GM12878 (cell line): ENCODE data around the gene TNRC18. TPM values are rescaled to one million over a fixed set of nuclear protein-coding genes. Genes with fewer than 3 reads are reported as not detected.

Experiments used
- ATAC-seq: fragments of 200-7000 bp; cut with Tn5 transposase; 3 replicates; pipeline ENCODE4 v1.9.1; 2020; ENCODE audit warnings: mild to moderate bottlenecking, moderate library complexity
- BruUV-seq: library from RNA; stranded (reverse); fragments of 400-500 nt; replicated peaks from 2 replicates; lab custom pipeline; 2021; lab: Mats Ljungman, UMichigan
- CTCF ChIA-PET: fragments of 300-600 bp; sonication (Branson Sonifier 250); formaldehyde crosslinking; extraction: SDS; loops from one replicate; lab custom pipeline; 2021; ENCODE audit warnings: inconsistent platforms; lab: Yijun Ruan, JAX
- POLR2A ChIA-PET: fragments of 350-600 bp; formaldehyde crosslinking; extraction: SDS; loops from one replicate; lab custom pipeline; 2021; ENCODE audit warnings: inconsistent platforms; lab: Charles Lee
- RAD21 ChIA-PET: fragments of 300-600 bp; sonication (Branson Sonifier 250); formaldehyde crosslinking; loops from one replicate; lab custom pipeline; 2023; ENCODE audit warnings: antibody characterized with exemption; ENCODE audit not compliant: unreplicated experiment; lab: Charles Lee
- SMC1A ChIA-PET: fragments of 300-600 bp; sonication (Branson Sonifier 250); formaldehyde crosslinking; loops from one replicate; lab custom pipeline; 2023; ENCODE audit not compliant: unreplicated experiment, uncharacterized antibody; lab: Charles Lee
- DNase-seq: peaks from one replicate; pipeline ENCODE4 v3.0.0-alpha.2; 2011; ENCODE audit warnings: low read depth, low spot score
- FAIRE-seq: peaks from 3 replicates; lab custom pipeline; 2011; peaks lifted over from hg19 to GRCh38; lab: Jason Lieb, UNC
- H2AFZ ChIP-seq: 2 replicates; pipeline ENCODE4 v1.6.0; 2011; ENCODE audit warnings: low read depth, low read length, control low read depth; ENCODE audit not compliant: control insufficient read depth
- H3K27ac ChIP-seq: 2 replicates; pipeline ENCODE4 v1.5.1; 2011; ENCODE audit warnings: control low read depth; ENCODE audit not compliant: control insufficient read depth, insufficient read depth
- H3K27me3 ChIP-seq, 2 experiments: replicated peaks in 1 of 2; 2 replicates each; pipeline versions ENCODE4 v1.6.0 to v1.6.1; 2011; ENCODE audit warnings: low read length in 1 of 2; ENCODE audit not compliant: control insufficient read depth in 2 of 2, insufficient read depth in 2 of 2
- H3K36me3 ChIP-seq, 2 experiments: 2 replicates each; pipeline ENCODE4 v1.5.1; 2011; ENCODE audit warnings: low read length in 1 of 2; ENCODE audit not compliant: control insufficient read depth in 2 of 2, insufficient read depth in 2 of 2
- H3K4me1 ChIP-seq: 2 replicates; pipeline ENCODE4 v1.6.1; 2011; ENCODE audit warnings: mild to moderate bottlenecking, low read length, moderate library complexity, mixed read lengths; ENCODE audit not compliant: control insufficient read depth, insufficient read depth
- H3K4me2 ChIP-seq: 2 replicates; pipeline ENCODE4 v1.6.0; 2011; ENCODE audit warnings: control low read depth; ENCODE audit not compliant: control insufficient read depth, insufficient read depth
- H3K4me3 ChIP-seq: fragments of 200-600 bp; sonication (generic); 2 replicates; pipeline ENCODE4 v1.5.1; 2016
- H3K79me2 ChIP-seq: 2 replicates; pipeline ENCODE4 v1.6.0; 2011; ENCODE audit warnings: low read length; ENCODE audit not compliant: control insufficient read depth, insufficient read depth
- H3K9ac ChIP-seq: 2 replicates; pipeline ENCODE4 v1.8.0; 2011; ENCODE audit warnings: low read length, control low read depth, mixed read lengths; ENCODE audit not compliant: control insufficient read depth, insufficient read depth
- H3K9me3 ChIP-seq: replicated peaks from 3 replicates; pipeline ENCODE4 v1.5.1; 2011; ENCODE audit warnings: mild to moderate bottlenecking, low read length; ENCODE audit not compliant: control insufficient read depth, insufficient read depth
- H4K20me1 ChIP-seq: 2 replicates; pipeline ENCODE4 v1.6.0; 2011; ENCODE audit not compliant: control insufficient read depth, insufficient read depth
- BMI1 ChIP-seq: fragments of 450-650 bp; IDR thresholded peaks from 2 replicates; pipeline ENCODE4 v1.6.1; 2016; ENCODE audit warnings: mild to moderate bottlenecking, moderate library complexity, borderline replicate concordance
- BRCA1 ChIP-seq: IDR thresholded peaks from 2 replicates; pipeline ENCODE4 v1.6.1; 2011; ENCODE audit warnings: low read depth, low read length, improper control_type of control experiment
- CEBPB ChIP-seq, 2 experiments: fragments of 150-350 bp in 1 of 2; IDR thresholded peaks; 2 replicates each; pipeline ENCODE4 v1.6.1; 2012 to 2014; ENCODE audit warnings: low read depth in 2 of 2, low read length in 2 of 2, borderline replicate concordance in 1 of 2, inconsistent platforms in 1 of 2
- HCFC1 ChIP-seq: fragments of 150-350 bp; IDR thresholded peaks from 2 replicates; pipeline ENCODE4 v1.6.1; 2014; ENCODE audit warnings: low read length
- PAX8 ChIP-seq: fragments of 450-650 bp; IDR thresholded peaks from 2 replicates; pipeline ENCODE4 v1.6.1; 2017; ENCODE audit warnings: mild to moderate bottlenecking, moderate library complexity
- PKNOX1 ChIP-seq: fragments of 450-650 bp; IDR thresholded peaks from 2 replicates; pipeline ENCODE4 v1.6.1; 2016; ENCODE audit warnings: mild to moderate bottlenecking
- RBBP5 ChIP-seq: fragments of 200-600 bp; sonication (generic); conservative IDR thresholded peaks from 2 replicates; pipeline ENCODE4 v1.6.1; 2016
- REST ChIP-seq: IDR thresholded peaks from 2 replicates; pipeline ENCODE4 v1.6.1; 2012; ENCODE audit warnings: mild to moderate bottlenecking, low read depth, low read length
- WGBS: methylation state at CpG from one replicate; pipeline ENCODE4 v1.1.6; 2016; ENCODE audit warnings: low lambda C conversion rate; ENCODE audit not compliant: insufficient replicate concordance, insufficient coverage; ENCODE audit errors: missing lambda C conversion rate; 5-methylcytosine and 5-hydroxymethylcytosine counted together
- in situ Hi-C: fragments of 300-500 bp; cut with MboI; formaldehyde crosslinking; loops from 9 replicates; pipeline ENCODE4 v1.14.3; 2018; ENCODE audit warnings: mixed read lengths
- intact Hi-C: fragments of 100-400 bp; cut with micrococcal nuclease; formaldehyde crosslinking; loops from one replicate; pipeline ENCODE4 v1.14.2; 2022; ENCODE audit not compliant: unreplicated experiment
- polyA plus RNA-seq, 11 experiments: library from polyadenylated mRNA; depleted of rRNA in 4 of 11; unstranded in 6 of 11; stranded (reverse) in 5 of 11; fragments of >200 nt; fragmentation: Nextera tagmentation in 4 of 11; fragmentation: Illumina TruSeq in 1 of 11; extraction: Ambion mirVana in 4 of 11; extraction: Trizol in 1 of 11; gene quantifications; 1 replicate in 1 of 11; 2 replicates in 10 of 11; pipeline versions ENCODE4 v1.2.1 to v1.2.3, GENCODE V29; 2011 to 2016; ENCODE audit warnings: inconsistent platforms in 2 of 11, missing spikeins in 2 of 11, low read depth in 1 of 11
- total RNA-seq, 4 experiments: library from RNA; depleted of rRNA in 3 of 4; stranded (reverse); fragments of >200 nt in 3 of 4; fragmentation: Illumina TruSeq in 1 of 4; extraction: Trizol in 1 of 4; gene quantifications; 2 replicates each; pipeline versions ENCODE4 v1.2.1 to v1.2.3, GENCODE V29; 2013 to 2021

TNRC18 gene
- total and polyA plus RNA-seq, 10 of the 15 experiments (the other 5 are each of a cell fraction or from before 2014, with no cell fraction given): 0.02 to 31.7 (median 5.4) TPM

- TF ChIP-seq CEBPB (IDR thresholded peaks at IDR 0.05; ENCODE audit: borderline replicate concordance in 1 of 2, low read depth in 2 of 2, low read length in 2 of 2) (no peak), BMI1 (no peak), BRCA1 (no peak)
These were observed 62.0 kb downstream of the TNRC18 start (continued) for GRCh38 chr7:5361446-5362127.

- ChIA-PET POLR2A (no interaction called here), SMC1A (no interaction called here), CTCF (interaction anchor here (1.1 kb wide), 1 partner anchor 133 kb away, joined by 3 read pairs; no protein-coding TSS in a partner anchor), RAD21 (no interaction called here)
- Histone ChIP-seq H3K9ac (no peak overlapping the region), H3K27ac (no peak overlapping the region), H3K4me3 (no peak overlapping the region), H3K36me3 (peaks cover 22 to 24% of the 10 kb centered on the region in 2 experiments), H3K9me3 (no peaks in the 10 kb centered on the region), H3K4me2 (no peak overlapping the region), H4K20me1 (no peaks in the 10 kb centered on the region), H3K27me3 (no peaks in the 10 kb centered on the region), H2AFZ (no peak overlapping the region), H3K4me1 (peaks cover 8% of the 10 kb centered on the region), H3K79me2 (no peaks in the 10 kb centered on the region; the same call in none of the 2 replicates)
- 98% methylated on average over 29 of the region's 29 CpGs for WGBS
- intact Hi-C loops: loop anchor here (10.0 kb wide), 1 partner anchor 344 kb away; no protein-coding TSS in a partner anchor
- in situ Hi-C loops: no loop called here
- DNase-seq (no peak), ATAC-seq (no peak), FAIRE-seq (no peak)
- no peak for TF ChIP-seq PKNOX1
- TF ChIP-seq PAX8: no peak
- TF ChIP-seq BMI1: no peak
- no peak for TF ChIP-seq HCFC1
- TF ChIP-seq RBBP5: no peak
- no peak for TF ChIP-seq REST
- BruUV-seq: no TSS peak
These were observed 62.7 kb downstream of the TNRC18 start for GRCh38 chr7:5360971-5361370.
